Measurements from ENCODE around the gene POLR2F.

- no peak for TF ChIP-seq CTCF (conservative IDR thresholded peaks at IDR 0.05 in 1 of 2, IDR thresholded peaks at IDR 0.05 in 1 of 2; ENCODE audit: extremely low read depth in 1 of 2, insufficient read depth in 1 of 2, low read depth in 1 of 2, low read length in 2 of 2)
- TF ChIP-seq EZH2 (IDR thresholded peaks at IDR 0.05; ENCODE audit: borderline replicate concordance, low read length): no peak
Measured at GRCh38 chr22:37994049-37994448, 40.5 kb downstream of the POLR2F start.
